Activated T-cell treated with anti-CD3 and anti-CD28 coated beads, Interleukin-2, amount 50 U/mL, for 4 hours (primary cell): ENCODE results near the gene SAFB2. TPM values are rescaled to one million over a fixed set of nuclear protein-coding genes. Genes with fewer than 3 reads are reported as not detected.

ENCODE experiments used
- ATAC-seq, 2 donors: fragments of 200-7000 bp; cut with Tn5 transposase; one replicate each; pipeline ENCODE4 v1.10.0; 2021
- DNase-seq: peaks from one replicate; pipeline ENCODE4 v3.0.0-alpha.2; 2020
- H3K27me3 Mint-ChIP-seq: one replicate; pipeline ENCODE4 v1.8.0; 2021; ENCODE audit warnings: low read depth, mixed read lengths
- H3K36me3 Mint-ChIP-seq: one replicate; pipeline ENCODE4 v1.8.0; 2022; ENCODE audit warnings: mixed read lengths; ENCODE audit not compliant: insufficient read depth
- H3K4me1 Mint-ChIP-seq: one replicate; pipeline ENCODE4 v1.8.0; 2021; ENCODE audit warnings: low read depth, mixed read lengths
- H3K4me3 Mint-ChIP-seq: one replicate; pipeline ENCODE4 v1.8.0; 2021; ENCODE audit warnings: mild to moderate bottlenecking, moderate library complexity, mixed read lengths
- H3K9me3 Mint-ChIP-seq: one replicate; pipeline ENCODE4 v1.8.0; 2021; ENCODE audit warnings: mixed read lengths
- total RNA-seq, 3 donors: library from RNA; stranded (reverse); gene quantifications; one replicate each; pipeline ENCODE4 v1.2.1, GENCODE V29; 2021

Gene SAFB2
- total RNA-seq, 3 donors from 2014 or later: 113 to 117 (median 113) TPM

- H3K9me3 Mint-ChIP-seq: no peaks in the 10 kb centered on the region
- ATAC-seq (no peak), DNase-seq (no peak)
- peaks cover 12% of the 10 kb centered on the region for H3K4me1 Mint-ChIP-seq
- H3K36me3 Mint-ChIP-seq: peaks cover 64% of the 10 kb centered on the region
- no peak overlapping the region for H3K4me3 Mint-ChIP-seq
- H3K27me3 Mint-ChIP-seq: no peaks in the 10 kb centered on the region
Measured at GRCh38 chr19:5646703-5647102, 24.1 kb upstream of the SAFB2 start.

GRCh38 chr19:5645409-5645808, 22.8 kb upstream of the SAFB2 start:
- peaks cover 64% of the 10 kb centered on the region for H3K36me3 Mint-ChIP-seq
- no peaks in the 10 kb centered on the region for H3K27me3 Mint-ChIP-seq
- ATAC-seq (no peak), DNase-seq (no peak)
- H3K9me3 Mint-ChIP-seq: no peaks in the 10 kb centered on the region
- no peak overlapping the region for H3K4me3 Mint-ChIP-seq
- peaks cover 15% of the 10 kb centered on the region for H3K4me1 Mint-ChIP-seq

- Mint-ChIP-seq H3K27me3 (no peaks in the 10 kb centered on the region), H3K9me3 (no peaks in the 10 kb centered on the region), H3K4me1 (peaks cover 15% of the 10 kb centered on the region), H3K36me3 (peaks cover 57% of the 10 kb centered on the region), H3K4me3 (no peak overlapping the region)
- ATAC-seq (no peak), DNase-seq (no peak)
Measured at GRCh38 chr19:5644037-5644436, 21.5 kb upstream of the SAFB2 start.

- H3K4me3 Mint-ChIP-seq: no peak overlapping the region
- peaks cover 51% of the 10 kb centered on the region for H3K36me3 Mint-ChIP-seq
- H3K27me3 Mint-ChIP-seq: no peaks in the 10 kb centered on the region
- DNase-seq (no peak), ATAC-seq (no peak)
- H3K9me3 Mint-ChIP-seq: no peaks in the 10 kb centered on the region
- H3K4me1 Mint-ChIP-seq: peaks cover 17% of the 10 kb centered on the region
Measured at GRCh38 chr19:5643060-5643459, 20.5 kb upstream of the SAFB2 start.

GRCh38 chr19:5642204-5642603, 19.6 kb upstream of the SAFB2 start:
- Mint-ChIP-seq H3K27me3 (no peaks in the 10 kb centered on the region), H3K4me3 (no peak overlapping the region), H3K4me1 (peaks cover 25% of the 10 kb centered on the region), H3K9me3 (no peaks in the 10 kb centered on the region), H3K36me3 (peaks cover 48% of the 10 kb centered on the region)
- DNase-seq (no peak), ATAC-seq (no peak)

GRCh38 chr19:5641171-5641570, 18.6 kb upstream of the SAFB2 start:
- H3K4me1 Mint-ChIP-seq: peaks cover 23% of the 10 kb centered on the region
- no peak overlapping the region for H3K4me3 Mint-ChIP-seq
- no peaks in the 10 kb centered on the region for H3K9me3 Mint-ChIP-seq
- no peak for DNase-seq
- ATAC-seq: no peak
- H3K36me3 Mint-ChIP-seq: peaks cover 38% of the 10 kb centered on the region
- H3K27me3 Mint-ChIP-seq: no peaks in the 10 kb centered on the region

- H3K36me3 Mint-ChIP-seq: peaks cover 15% of the 10 kb centered on the region
- DNase-seq (no peak), ATAC-seq (no peak)
- peaks cover 33% of the 10 kb centered on the region for H3K4me1 Mint-ChIP-seq
- H3K4me3 Mint-ChIP-seq: no peak overlapping the region
- no peaks in the 10 kb centered on the region for H3K9me3 Mint-ChIP-seq
- H3K27me3 Mint-ChIP-seq: no peaks in the 10 kb centered on the region
Measured at GRCh38 chr19:5637971-5638370, 15.4 kb upstream of the SAFB2 start.

- Mint-ChIP-seq H3K9me3 (no peaks in the 10 kb centered on the region), H3K4me1 (peaks cover 50% of the 10 kb centered on the region), H3K4me3 (no peak overlapping the region), H3K27me3 (no peaks in the 10 kb centered on the region), H3K36me3 (peaks cover 11% of the 10 kb centered on the region)
- DNase-seq (no peak), ATAC-seq (no peak)
Measured at GRCh38 chr19:5635427-5635826, 12.9 kb upstream of the SAFB2 start.

- Mint-ChIP-seq H3K4me3 (no peak overlapping the region), H3K4me1 (peaks cover 71% of the 10 kb centered on the region), H3K9me3 (no peaks in the 10 kb centered on the region), H3K36me3 (peaks cover 24% of the 10 kb centered on the region), H3K27me3 (no peaks in the 10 kb centered on the region)
- DNase-seq: no peak
- no peak for ATAC-seq
Measured at GRCh38 chr19:5632657-5633056, 10.1 kb upstream of the SAFB2 start.

- DNase-seq (no peak), ATAC-seq (no peak)
- no peaks in the 10 kb centered on the region for H3K27me3 Mint-ChIP-seq
- H3K36me3 Mint-ChIP-seq: peaks cover 27% of the 10 kb centered on the region
- peaks cover 71% of the 10 kb centered on the region for H3K4me1 Mint-ChIP-seq
- no peak overlapping the region for H3K4me3 Mint-ChIP-seq
- no peaks in the 10 kb centered on the region for H3K9me3 Mint-ChIP-seq
Measured at GRCh38 chr19:5632241-5632612, 9.7 kb upstream of the SAFB2 start.

- no peaks in the 10 kb centered on the region for H3K27me3 Mint-ChIP-seq
- peak overlapping the region; percentile 19 for H3K4me3 Mint-ChIP-seq
- peaks cover 73% of the 10 kb centered on the region for H3K4me1 Mint-ChIP-seq
- DNase-seq (no peak), ATAC-seq (no peak)
- peaks cover 29% of the 10 kb centered on the region for H3K36me3 Mint-ChIP-seq
- no peaks in the 10 kb centered on the region for H3K9me3 Mint-ChIP-seq
Measured at GRCh38 chr19:5631567-5632240, 9.1 kb upstream of the SAFB2 start.

- Mint-ChIP-seq H3K36me3 (peaks cover 44% of the 10 kb centered on the region), H3K4me1 (peaks cover 84% of the 10 kb centered on the region), H3K27me3 (no peaks in the 10 kb centered on the region), H3K4me3 (peak overlapping the region; percentile 45), H3K9me3 (no peaks in the 10 kb centered on the region)
- DNase-seq (no peak), ATAC-seq (no peak)
Measured at GRCh38 chr19:5628919-5629481, 6.4 kb upstream of the SAFB2 start.

- Mint-ChIP-seq H3K36me3 (peaks cover 44% of the 10 kb centered on the region), H3K9me3 (no peaks in the 10 kb centered on the region), H3K4me3 (peak overlapping the region; percentile 45), H3K27me3 (no peaks in the 10 kb centered on the region), H3K4me1 (peaks cover 84% of the 10 kb centered on the region)
- DNase-seq (no peak), ATAC-seq (no peak)
Measured at GRCh38 chr19:5628461-5628860, 5.9 kb upstream of the SAFB2 start.

GRCh38 chr19:5627395-5627904, 4.9 kb upstream of the SAFB2 start:
- peak; percentile 35 for DNase-seq

GRCh38 chr19:5625641-5626040, 3.1 kb upstream of the SAFB2 start:
- H3K27me3 Mint-ChIP-seq: no peaks in the 10 kb centered on the region
- DNase-seq (no peak), ATAC-seq (no peak)
- H3K4me1 Mint-ChIP-seq: peaks cover 70% of the 10 kb centered on the region
- H3K9me3 Mint-ChIP-seq: no peaks in the 10 kb centered on the region
- H3K36me3 Mint-ChIP-seq: peaks cover 46% of the 10 kb centered on the region
- H3K4me3 Mint-ChIP-seq: peak overlapping the region; percentile 100

More at GRCh38 chr19:5627395-5627904, 4.9 kb upstream of the SAFB2 start:
- no peaks in the 10 kb centered on the region for H3K27me3 Mint-ChIP-seq
- H3K4me3 Mint-ChIP-seq: no peak overlapping the region
- no peak for ATAC-seq
- no peaks in the 10 kb centered on the region for H3K9me3 Mint-ChIP-seq
- H3K36me3 Mint-ChIP-seq: peaks cover 48% of the 10 kb centered on the region
- H3K4me1 Mint-ChIP-seq: peaks cover 74% of the 10 kb centered on the region
